Islet precursor cell (in vitro differentiated cells): ENCODE data around the gene RBM3.
A peak's percentile ranks its signal among the peaks of the same experiment; 100 is the strongest.

Source experiments
- DNase-seq: peaks from one replicate; pipeline ENCODE4 v3.0.0-alpha.2; 2018

The RBM3 gene

GRCh38 chrX:48579259-48579658 lies 5.0 kb downstream of the RBM3 start:
- no peak for DNase-seq

GRCh38 chrX:48580662-48581061 lies 6.4 kb downstream of the RBM3 start:
- no peak for DNase-seq

GRCh38 chrX:48584698-48585097 lies 10.4 kb downstream of the RBM3 start:
- DNase-seq: no peak

- no peak for DNase-seq
Observed at GRCh38 chrX:48589482-48590162, 15.3 kb downstream of the RBM3 start.

- no peak for DNase-seq
Observed at GRCh38 chrX:48590203-48591103, 16.2 kb downstream of the RBM3 start.

GRCh38 chrX:48591255-48591791 lies 17.0 kb downstream of the RBM3 start:
- DNase-seq: peak; percentile 65

- DNase-seq: no peak
Observed at GRCh38 chrX:48592971-48593370, 18.7 kb downstream of the RBM3 start.

- DNase-seq: no peak
Observed at GRCh38 chrX:48595929-48596328, 21.6 kb downstream of the RBM3 start.

GRCh38 chrX:48597353-48598264 lies 23.3 kb downstream of the RBM3 start, which contains the start of gene WDR13:
Gene WDR13, plus strand, starts transcription at chrX:48597492. Its CDS starts 505 bp downstream, at chrX:48597997.
- DNase-seq: peak; percentile 94

GRCh38 chrX:48598614-48599013 lies 24.3 kb downstream of the RBM3 start:
- DNase-seq: no peak

- DNase-seq: no peak
Observed at GRCh38 chrX:48599341-48599740, 25.1 kb downstream of the RBM3 start.

GRCh38 chrX:48600226-48600625 lies 25.9 kb downstream of the RBM3 start:
- no peak for DNase-seq

GRCh38 chrX:48601741-48602394 lies 27.6 kb downstream of the RBM3 start:
- DNase-seq: no peak

GRCh38 chrX:48604701-48605100 lies 30.4 kb downstream of the RBM3 start:
- no peak for DNase-seq

- DNase-seq: no peak
Observed at GRCh38 chrX:48606091-48606490, 31.8 kb downstream of the RBM3 start.

- no peak for DNase-seq
Observed at GRCh38 chrX:48611703-48612102, 37.4 kb downstream of the RBM3 start.

- DNase-seq: no peak
Observed at GRCh38 chrX:48613502-48614160, 39.3 kb downstream of the RBM3 start.

GRCh38 chrX:48616576-48616975 lies 42.3 kb downstream of the RBM3 start:
- no peak for DNase-seq

GRCh38 chrX:48617542-48618340 lies 43.5 kb downstream of the RBM3 start:
- no peak for DNase-seq

- DNase-seq: no peak
Observed at GRCh38 chrX:48626401-48627298, 52.4 kb downstream of the RBM3 start.
